Mesothelial cell of epicardium (in vitro differentiated cells): ENCODE data around the gene ETV1. TPM values are rescaled to one million over a fixed set of nuclear protein-coding genes. Genes with fewer than 3 reads are reported as not detected.

Source experiments
- DNase-seq, 2 experiments: peaks; one replicate each; pipeline ENCODE4 v3.0.0; 2021; ENCODE audit warnings: low spot score in 2 of 2; ENCODE audit not compliant: unreplicated experiment in 2 of 2
- H3K27ac Mint-ChIP-seq: 2 replicates; pipeline ENCODE4 v1.8.0; 2021; ENCODE audit warnings: mixed read lengths
- H3K27me3 Mint-ChIP-seq: 2 replicates; pipeline ENCODE4 v1.8.0; 2021; ENCODE audit warnings: low read depth, mixed read lengths
- H3K36me3 Mint-ChIP-seq: 2 replicates; pipeline ENCODE4 v1.8.0; 2021; ENCODE audit warnings: mixed read lengths
- H3K4me1 Mint-ChIP-seq: 2 replicates; pipeline ENCODE4 v1.8.0; 2021; ENCODE audit warnings: mixed read lengths
- H3K4me3 Mint-ChIP-seq: 2 replicates; pipeline ENCODE4 v1.8.0; 2021; ENCODE audit warnings: mild to moderate bottlenecking, moderate library complexity, mixed read lengths
- H3K9me3 Mint-ChIP-seq: 2 replicates; pipeline ENCODE4 v1.8.0; 2021; ENCODE audit warnings: mixed read lengths
- total RNA-seq: library from RNA; stranded (reverse); gene quantifications from 3 replicates; pipeline ENCODE4 v1.2.1, GENCODE V29; 2021
- TF ChIP-seq, protein P1 (sequence below): fragments of 200-600 bp; sonication (generic); IDR thresholded peaks from one replicate; pipeline ENCODE4 v1.5.0; 2021; ENCODE audit warnings: antibody characterized with exemption; ENCODE audit not compliant: unreplicated experiment

Gene ETV1
- total RNA-seq, 1 donor from 2014 or later, result 23.0 TPM

DNA sequence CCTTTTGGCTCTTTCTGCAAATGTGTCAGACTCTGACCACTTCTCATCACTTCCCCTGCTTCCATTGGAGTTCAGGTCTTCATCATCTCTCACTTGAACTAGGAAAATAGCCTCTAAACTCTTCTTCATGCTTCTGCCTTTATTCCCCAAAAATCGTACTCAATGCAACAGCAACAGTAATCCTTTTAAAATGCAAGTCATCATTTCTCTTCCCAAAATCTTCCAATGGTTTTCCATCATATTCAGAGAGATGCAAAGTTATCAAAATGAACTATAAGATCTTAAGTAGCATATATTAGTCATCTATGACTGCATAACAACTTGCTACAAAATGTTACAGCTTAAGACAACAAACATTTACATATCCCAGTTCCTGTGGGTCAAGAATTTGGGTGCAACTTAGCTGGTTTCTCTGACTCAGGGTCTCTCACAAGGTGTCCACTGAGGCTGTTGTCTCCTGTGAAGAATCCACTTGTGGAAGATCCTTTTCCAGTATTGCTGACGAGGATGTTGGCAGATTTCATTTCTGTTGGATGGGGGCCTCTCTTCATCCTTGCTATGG lies 31.0 kb upstream of the ETV1 start:
- no peaks in the 10 kb centered on the region for H3K27me3 Mint-ChIP-seq
- TF ChIP-seq, protein P1, sequence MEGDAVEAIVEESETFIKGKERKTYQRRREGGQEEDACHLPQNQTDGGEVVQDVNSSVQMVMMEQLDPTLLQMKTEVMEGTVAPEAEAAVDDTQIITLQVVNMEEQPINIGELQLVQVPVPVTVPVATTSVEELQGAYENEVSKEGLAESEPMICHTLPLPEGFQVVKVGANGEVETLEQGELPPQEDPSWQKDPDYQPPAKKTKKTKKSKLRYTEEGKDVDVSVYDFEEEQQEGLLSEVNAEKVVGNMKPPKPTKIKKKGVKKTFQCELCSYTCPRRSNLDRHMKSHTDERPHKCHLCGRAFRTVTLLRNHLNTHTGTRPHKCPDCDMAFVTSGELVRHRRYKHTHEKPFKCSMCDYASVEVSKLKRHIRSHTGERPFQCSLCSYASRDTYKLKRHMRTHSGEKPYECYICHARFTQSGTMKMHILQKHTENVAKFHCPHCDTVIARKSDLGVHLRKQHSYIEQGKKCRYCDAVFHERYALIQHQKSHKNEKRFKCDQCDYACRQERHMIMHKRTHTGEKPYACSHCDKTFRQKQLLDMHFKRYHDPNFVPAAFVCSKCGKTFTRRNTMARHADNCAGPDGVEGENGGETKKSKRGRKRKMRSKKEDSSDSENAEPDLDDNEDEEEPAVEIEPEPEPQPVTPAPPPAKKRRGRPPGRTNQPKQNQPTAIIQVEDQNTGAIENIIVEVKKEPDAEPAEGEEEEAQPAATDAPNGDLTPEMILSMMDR, result no peak

DNA sequence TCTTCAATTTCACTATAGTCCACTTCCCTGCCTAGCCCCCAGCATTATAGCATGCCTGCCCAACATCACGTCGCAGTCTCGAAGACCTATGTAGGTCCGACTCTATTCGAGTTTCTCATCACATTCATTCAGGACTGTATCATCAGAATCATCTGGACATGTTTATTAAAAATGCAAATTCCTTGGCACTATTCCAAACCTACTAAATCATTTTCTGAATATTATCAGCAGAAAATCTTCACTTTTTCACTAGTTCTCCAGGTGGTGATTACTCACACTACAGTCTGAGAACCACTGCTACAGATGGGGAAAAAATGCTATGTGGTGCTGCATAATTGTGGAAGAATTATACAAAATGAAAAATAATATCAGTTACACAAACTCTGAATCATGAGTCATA lies 29.3 kb upstream of the ETV1 start:
- Mint-ChIP-seq H3K9me3 (no peaks in the 10 kb centered on the region), H3K4me1 (peaks cover 2% of the 10 kb centered on the region), H3K36me3 (no peaks in the 10 kb centered on the region), H3K27me3 (no peaks in the 10 kb centered on the region), H3K4me3 (no peak overlapping the region), H3K27ac (no peak overlapping the region)
- DNase-seq, result no peak
- TF ChIP-seq, protein P1, result no peak

More for the DNA sequence above, 31.0 kb upstream of the ETV1 start:
- H3K9me3 Mint-ChIP-seq, result no peaks in the 10 kb centered on the region
- no peak overlapping the region for H3K27ac Mint-ChIP-seq
- H3K4me1 Mint-ChIP-seq, result peaks cover 2% of the 10 kb centered on the region
- no peaks in the 10 kb centered on the region for H3K36me3 Mint-ChIP-seq
- no peak for DNase-seq
- H3K4me3 Mint-ChIP-seq, result no peak overlapping the region

DNA sequence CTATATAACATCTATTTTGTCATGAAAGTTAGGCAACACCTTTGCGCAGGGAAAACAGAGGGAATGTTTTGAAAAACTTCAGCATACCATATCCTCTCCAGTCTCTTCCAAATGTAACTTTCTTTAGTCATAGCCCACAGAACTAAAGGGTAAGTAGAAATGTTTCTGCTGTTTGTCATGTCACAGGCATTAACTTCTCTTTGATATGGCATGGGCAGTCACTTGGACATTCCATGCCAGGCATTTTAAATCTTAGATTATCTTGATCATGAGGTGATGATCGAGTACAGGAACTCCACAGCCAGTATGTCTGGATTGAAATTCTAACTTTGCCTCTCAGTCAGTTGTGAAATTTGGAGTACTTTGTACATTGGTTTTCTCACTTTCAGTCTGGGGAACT lies 27.5 kb upstream of the ETV1 start:
- no peaks in the 10 kb centered on the region for H3K27me3 Mint-ChIP-seq
- peaks cover 2% of the 10 kb centered on the region for H3K4me1 Mint-ChIP-seq
- H3K36me3 Mint-ChIP-seq, result no peaks in the 10 kb centered on the region
- H3K27ac Mint-ChIP-seq, result no peak overlapping the region
- no peaks in the 10 kb centered on the region for H3K9me3 Mint-ChIP-seq
- H3K4me3 Mint-ChIP-seq, result no peak overlapping the region
- no peak for DNase-seq
- TF ChIP-seq, protein P1, result no peak

DNA sequence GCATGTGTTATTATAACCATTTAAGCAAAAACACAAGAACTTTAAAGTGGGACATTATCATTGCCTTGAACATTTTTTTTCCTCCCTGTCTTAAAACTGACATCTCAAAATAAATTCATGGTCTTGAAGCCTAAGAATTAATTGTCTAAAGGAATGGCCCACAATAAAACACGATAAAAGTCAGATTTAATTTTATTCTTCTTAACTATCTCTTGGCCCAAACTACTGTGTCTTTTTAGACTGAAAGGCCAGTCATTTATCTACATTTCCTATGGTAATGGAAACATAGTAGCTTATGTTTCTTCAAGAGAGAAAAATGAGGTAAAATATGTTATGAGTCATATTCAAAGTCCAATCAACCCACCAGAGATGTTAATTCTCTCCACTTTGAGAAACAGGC lies 24.4 kb upstream of the ETV1 start:
- H3K36me3 Mint-ChIP-seq, result no peaks in the 10 kb centered on the region
- H3K27ac Mint-ChIP-seq, result no peak overlapping the region
- H3K4me1 Mint-ChIP-seq, result peaks cover 2% of the 10 kb centered on the region
- no peaks in the 10 kb centered on the region for H3K9me3 Mint-ChIP-seq
- TF ChIP-seq, protein P1, result no peak
- H3K4me3 Mint-ChIP-seq, result no peak overlapping the region
- no peak for DNase-seq
- no peaks in the 10 kb centered on the region for H3K27me3 Mint-ChIP-seq

DNA sequence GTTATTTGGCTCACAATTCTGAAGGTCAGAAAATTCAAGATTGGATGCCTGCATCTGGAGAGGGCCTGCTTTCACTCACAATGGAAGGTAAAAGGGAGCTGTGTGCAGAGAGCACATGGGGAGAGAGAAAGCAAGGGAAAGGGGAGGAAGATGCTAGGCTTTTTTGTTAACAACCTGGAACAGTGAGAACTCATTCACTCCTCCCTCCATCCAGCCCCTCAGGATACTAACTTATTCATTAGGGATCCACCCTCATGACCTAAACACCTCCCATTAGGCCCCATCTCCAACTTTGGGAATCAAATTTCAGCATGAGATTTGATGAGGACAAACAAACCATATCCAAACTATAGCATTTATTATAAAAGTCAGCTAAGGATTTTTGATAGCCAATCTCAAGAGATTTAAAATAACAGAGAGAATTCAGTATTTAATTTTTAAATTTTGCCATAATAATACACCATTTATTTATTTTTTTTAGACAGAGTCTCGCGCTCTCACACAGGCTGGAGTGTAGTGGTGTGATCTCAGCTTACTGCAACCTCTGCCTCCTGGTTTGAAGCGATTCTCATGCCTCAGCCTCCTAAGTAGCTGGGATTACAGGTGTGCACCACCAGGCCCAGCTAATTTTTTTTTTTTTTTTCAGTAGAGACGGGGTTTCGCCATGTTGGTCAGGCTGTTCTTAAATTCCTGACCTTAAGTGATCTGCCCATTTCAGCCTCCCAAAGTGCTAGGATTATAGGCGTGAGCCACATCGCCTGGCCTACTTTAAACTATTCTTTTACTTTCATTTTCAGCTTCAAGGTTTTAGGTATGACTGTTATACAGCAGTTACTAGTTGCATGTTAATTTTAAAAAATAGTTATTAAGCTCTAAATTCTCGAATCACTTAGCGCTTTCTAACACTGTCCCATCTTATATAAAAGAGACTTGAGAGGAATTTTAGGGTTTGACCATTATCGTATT lies 20.3 kb upstream of the ETV1 start:
- H3K27ac Mint-ChIP-seq, result no peak overlapping the region
- H3K4me3 Mint-ChIP-seq, result no peak overlapping the region
- H3K9me3 Mint-ChIP-seq, result no peaks in the 10 kb centered on the region
- no peaks in the 10 kb centered on the region for H3K27me3 Mint-ChIP-seq
- no peak for DNase-seq
- H3K4me1 Mint-ChIP-seq, result peaks cover 2% of the 10 kb centered on the region
- TF ChIP-seq, protein P1, result no peak
- no peaks in the 10 kb centered on the region for H3K36me3 Mint-ChIP-seq
